DOHH2 (cell line): ENCODE data around the gene LCN10.

Experiments used
- H3F3A ChIP-seq: fragments of 200-600 bp; sonication (generic), shearing (Covaris generic); 2 replicates; pipeline ENCODE4 v1.6.0; 2016; ENCODE audit warnings: antibody characterized with exemption, mild to moderate bottlenecking; ENCODE audit not compliant: control insufficient read depth, insufficient read depth
- H3K27ac ChIP-seq: fragments of 200-600 bp; sonication (generic); 2 replicates; pipeline ENCODE4 v1.5.1; 2014; ENCODE audit warnings: low read depth, mild to moderate bottlenecking, low read length, moderate library complexity
- H3K27me3 ChIP-seq: fragments of 200-600 bp; sonication (generic); 2 replicates; pipeline ENCODE4 v1.6.1; 2014; ENCODE audit warnings: mild to moderate bottlenecking, low read length, mixed read lengths; ENCODE audit not compliant: control insufficient read depth
- H3K36me3 ChIP-seq: fragments of 200-600 bp; sonication (generic); 2 replicates; pipeline ENCODE4 v1.6.1; 2014; ENCODE audit warnings: mild to moderate bottlenecking, low read length, moderate library complexity, mixed read lengths; ENCODE audit not compliant: control insufficient read depth
- H3K4me1 ChIP-seq: fragments of 200-600 bp; sonication (generic); 2 replicates; pipeline ENCODE4 v1.6.1; 2014; ENCODE audit warnings: mild to moderate bottlenecking, low read length, mixed read lengths; ENCODE audit not compliant: control insufficient read depth
- H3K4me2 ChIP-seq: fragments of 200-600 bp; sonication (generic); 2 replicates; pipeline ENCODE4 v1.6.0; 2014; ENCODE audit warnings: mild to moderate bottlenecking, low read length, moderate library complexity
- H3K4me3 ChIP-seq: fragments of 200-600 bp; sonication (generic); 2 replicates; pipeline ENCODE4 v1.5.1; 2014; ENCODE audit warnings: mild to moderate bottlenecking, low read length, mixed read lengths
- H3K79me2 ChIP-seq: fragments of 200-600 bp; sonication (generic); 2 replicates; pipeline ENCODE4 v1.6.1; 2014; ENCODE audit warnings: mild to moderate bottlenecking, low read length, mixed read lengths; ENCODE audit not compliant: control insufficient read depth
- H3K9me2 ChIP-seq: fragments of 200-600 bp; sonication (generic); replicated peaks from 2 replicates; pipeline ENCODE4 v1.6.1; 2014; ENCODE audit warnings: mild to moderate bottlenecking, low read length, mixed read lengths; ENCODE audit not compliant: control insufficient read depth
- H3K9me3 ChIP-seq: fragments of 200-600 bp; sonication (generic); 2 replicates; pipeline ENCODE4 v1.6.1; 2014; ENCODE audit warnings: antibody characterized with exemption, low read length, mixed read lengths; ENCODE audit not compliant: control insufficient read depth, insufficient read depth
- H4K20me1 ChIP-seq: fragments of 200-600 bp; sonication (generic); 2 replicates; pipeline ENCODE4 v1.6.0; 2014; ENCODE audit warnings: low read depth, mild to moderate bottlenecking, antibody characterized with exemption, low read length, moderate library complexity; ENCODE audit not compliant: control insufficient read depth, insufficient read depth
- EZH2phosphoT487 ChIP-seq: fragments of 200-600 bp; sonication (generic); IDR thresholded peaks from 2 replicates; pipeline ENCODE4 v1.6.1; 2017; ENCODE audit warnings: borderline replicate concordance, mild to moderate bottlenecking, antibody characterized with exemption, low read length, moderate library complexity, mixed read lengths
- TF ChIP-seq, protein P1 (sequence below): fragments of 200-600 bp; sonication (generic); IDR thresholded peaks from one replicate; pipeline ENCODE4 v1.5.1; 2014; ENCODE audit warnings: antibody characterized with exemption, mild to moderate bottlenecking, low read depth, low read length; ENCODE audit not compliant: poor library complexity, severe bottlenecking

Gene LCN10

GRCh38 chr9:136719195-136719880 is 23.4 kb downstream of the LCN10 start:
- Histone ChIP-seq H4K20me1 (no peaks in the 10 kb centered on the region), H3K4me2 (peak overlapping the region; percentile 59), H3K27me3 (no peaks in the 10 kb centered on the region), H3F3A (peaks cover 22% of the 10 kb centered on the region), H3K4me3 (0 out of 2 replicates have a peak overlapping the region, but pooled peaks have one; percentile 34), H3K9me3 (no peaks in the 10 kb centered on the region), H3K27ac (no peak overlapping the region; the same call in 1 of the 2 replicates), H3K36me3 (peaks cover 27% of the 10 kb centered on the region), H3K9me2 (no peaks in the 10 kb centered on the region), H3K79me2 (no peaks in the 10 kb centered on the region), H3K4me1 (peaks cover 31% of the 10 kb centered on the region)
- TF ChIP-seq EZH2phosphoT487, result no peak
- TF ChIP-seq, protein P1, sequence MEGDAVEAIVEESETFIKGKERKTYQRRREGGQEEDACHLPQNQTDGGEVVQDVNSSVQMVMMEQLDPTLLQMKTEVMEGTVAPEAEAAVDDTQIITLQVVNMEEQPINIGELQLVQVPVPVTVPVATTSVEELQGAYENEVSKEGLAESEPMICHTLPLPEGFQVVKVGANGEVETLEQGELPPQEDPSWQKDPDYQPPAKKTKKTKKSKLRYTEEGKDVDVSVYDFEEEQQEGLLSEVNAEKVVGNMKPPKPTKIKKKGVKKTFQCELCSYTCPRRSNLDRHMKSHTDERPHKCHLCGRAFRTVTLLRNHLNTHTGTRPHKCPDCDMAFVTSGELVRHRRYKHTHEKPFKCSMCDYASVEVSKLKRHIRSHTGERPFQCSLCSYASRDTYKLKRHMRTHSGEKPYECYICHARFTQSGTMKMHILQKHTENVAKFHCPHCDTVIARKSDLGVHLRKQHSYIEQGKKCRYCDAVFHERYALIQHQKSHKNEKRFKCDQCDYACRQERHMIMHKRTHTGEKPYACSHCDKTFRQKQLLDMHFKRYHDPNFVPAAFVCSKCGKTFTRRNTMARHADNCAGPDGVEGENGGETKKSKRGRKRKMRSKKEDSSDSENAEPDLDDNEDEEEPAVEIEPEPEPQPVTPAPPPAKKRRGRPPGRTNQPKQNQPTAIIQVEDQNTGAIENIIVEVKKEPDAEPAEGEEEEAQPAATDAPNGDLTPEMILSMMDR, result no peak

DNA sequence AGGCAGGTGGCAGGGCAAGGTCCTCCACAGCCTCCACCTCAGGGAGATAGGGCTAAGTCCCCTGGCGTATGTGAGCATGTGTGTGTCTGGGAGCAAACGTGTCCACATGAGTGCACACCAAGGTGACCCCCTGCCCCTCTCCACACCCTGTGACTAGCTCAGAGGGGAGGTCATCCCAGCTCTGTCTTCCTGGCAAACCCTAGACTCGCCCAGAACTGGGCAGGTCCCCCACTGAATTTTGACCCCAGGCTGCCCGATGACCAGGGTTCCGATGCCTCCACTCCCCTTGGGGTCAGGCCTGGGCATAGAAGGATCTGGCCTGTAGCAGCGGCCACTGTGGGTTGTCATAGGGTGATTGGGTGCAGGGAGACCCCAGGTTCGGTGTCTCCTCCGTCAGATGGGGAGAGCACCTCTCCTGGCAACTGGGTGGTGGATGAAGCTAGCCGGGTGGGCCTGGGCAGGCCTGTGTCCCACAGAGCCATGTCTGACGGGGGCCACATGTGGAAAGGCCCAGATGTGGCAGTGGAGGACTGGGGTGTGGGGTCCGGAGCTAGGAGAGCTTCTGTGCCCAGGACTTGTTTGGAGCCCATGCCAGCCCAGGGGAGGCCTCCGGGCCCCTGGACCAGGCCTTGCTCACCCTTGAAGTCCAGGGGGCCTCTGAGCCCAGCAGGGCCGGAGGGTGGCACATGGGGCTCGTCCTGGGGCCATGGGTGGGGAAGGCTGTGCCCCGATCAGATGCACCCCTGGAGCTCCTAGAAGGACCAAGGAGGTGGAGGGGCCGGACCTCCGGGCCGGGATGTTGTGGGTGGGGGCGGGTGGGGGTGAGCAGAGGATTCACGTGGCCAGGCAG is 24.2 kb downstream of the LCN10 start:
- no peak overlapping the region for H3K27ac ChIP-seq
- H4K20me1 ChIP-seq, result no peaks in the 10 kb centered on the region
- peaks cover 38% of the 10 kb centered on the region for H3K4me1 ChIP-seq
- H3K9me2 ChIP-seq, result no peaks in the 10 kb centered on the region
- peaks cover 15% of the 10 kb centered on the region for H3F3A ChIP-seq
- peaks cover under 1% of the 10 kb centered on the region; the same call in 1 of the 2 replicates for H3K27me3 ChIP-seq
- no peak overlapping the region for H3K4me3 ChIP-seq
- peak overlapping the region; percentile 2 for H3K4me2 ChIP-seq
- H3K9me3 ChIP-seq, result no peaks in the 10 kb centered on the region
- peaks cover 19% of the 10 kb centered on the region for H3K36me3 ChIP-seq
- TF ChIP-seq, protein P1, result no peak
- H3K79me2 ChIP-seq, result no peaks in the 10 kb centered on the region

DNA sequence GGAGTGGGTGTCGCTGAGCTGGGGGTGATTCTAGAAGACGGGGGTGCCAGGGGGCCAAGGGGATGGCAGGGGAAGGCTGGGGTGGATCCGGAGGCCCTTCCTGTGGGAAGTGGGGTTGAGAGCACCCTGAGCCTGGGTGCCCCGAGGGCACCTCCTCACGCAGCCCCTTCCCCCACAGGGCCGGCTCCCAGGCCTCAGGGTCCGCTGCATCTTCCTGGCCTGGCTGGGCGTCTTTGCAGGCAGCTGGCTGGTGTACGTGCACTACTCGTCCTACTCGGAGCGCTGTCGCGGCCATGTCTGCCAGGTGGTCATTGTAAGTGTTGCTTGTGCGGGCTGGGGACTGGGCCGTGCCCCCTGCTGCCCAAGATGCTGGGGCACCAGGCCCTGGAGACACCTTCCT is 25.3 kb downstream of the LCN10 start:
- H4K20me1 ChIP-seq, result no peaks in the 10 kb centered on the region
- H3K4me2 ChIP-seq, result no peak overlapping the region
- no peaks in the 10 kb centered on the region for H3K79me2 ChIP-seq
- peaks cover 47% of the 10 kb centered on the region for H3K4me1 ChIP-seq
- H3K9me2 ChIP-seq, result no peaks in the 10 kb centered on the region
- H3K4me3 ChIP-seq, result no peak overlapping the region
- peaks cover 11% of the 10 kb centered on the region for H3K27me3 ChIP-seq
- H3K9me3 ChIP-seq, result no peaks in the 10 kb centered on the region
- peaks cover 11% of the 10 kb centered on the region for H3F3A ChIP-seq
- TF ChIP-seq, protein P1, result no peak
- H3K36me3 ChIP-seq, result peaks cover 8% of the 10 kb centered on the region; the same call in 1 of the 2 replicates
- no peak overlapping the region for H3K27ac ChIP-seq
